ENCODE data around the gene ZDHHC1.

Gene ZDHHC1

DNA sequence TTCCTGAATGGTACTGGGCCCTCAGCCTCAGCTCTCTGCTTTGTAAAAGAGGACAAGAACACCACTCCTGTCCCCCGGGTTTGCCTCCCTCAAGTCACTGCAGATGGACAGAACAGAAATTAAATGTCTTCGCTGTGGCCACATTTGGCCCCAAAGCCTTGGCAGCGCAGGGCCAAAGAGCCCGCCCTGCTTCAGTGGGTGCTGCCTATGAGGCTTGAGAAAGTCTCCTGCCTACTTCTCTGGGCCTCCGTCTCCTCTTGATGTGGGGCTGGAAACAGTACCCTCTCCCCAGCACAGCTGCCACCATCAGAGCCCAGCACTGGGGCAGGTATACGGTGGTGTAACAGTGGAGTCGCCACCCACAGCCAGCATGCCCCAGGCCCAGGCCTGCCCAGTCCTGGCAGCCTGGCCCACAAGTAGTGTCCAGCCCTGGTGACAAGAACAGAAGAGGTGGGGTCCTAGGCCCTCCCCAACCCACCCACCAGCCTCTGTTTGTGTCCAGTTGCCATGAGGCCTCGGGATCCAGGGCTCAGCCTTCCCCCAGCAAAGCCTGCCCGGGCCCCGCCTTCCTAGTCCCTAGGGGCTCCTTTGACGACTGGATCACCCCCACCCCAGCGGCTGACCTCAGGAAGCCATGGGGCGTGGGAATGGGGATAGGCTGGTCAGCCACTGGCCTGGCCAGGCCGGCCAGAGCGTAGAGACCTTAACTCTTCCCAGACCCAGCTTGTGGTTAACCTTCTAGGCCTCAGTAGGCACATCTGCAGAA, 19.1 kb downstream of the ZDHHC1 start:
- TF ChIP-seq, protein P1, sequence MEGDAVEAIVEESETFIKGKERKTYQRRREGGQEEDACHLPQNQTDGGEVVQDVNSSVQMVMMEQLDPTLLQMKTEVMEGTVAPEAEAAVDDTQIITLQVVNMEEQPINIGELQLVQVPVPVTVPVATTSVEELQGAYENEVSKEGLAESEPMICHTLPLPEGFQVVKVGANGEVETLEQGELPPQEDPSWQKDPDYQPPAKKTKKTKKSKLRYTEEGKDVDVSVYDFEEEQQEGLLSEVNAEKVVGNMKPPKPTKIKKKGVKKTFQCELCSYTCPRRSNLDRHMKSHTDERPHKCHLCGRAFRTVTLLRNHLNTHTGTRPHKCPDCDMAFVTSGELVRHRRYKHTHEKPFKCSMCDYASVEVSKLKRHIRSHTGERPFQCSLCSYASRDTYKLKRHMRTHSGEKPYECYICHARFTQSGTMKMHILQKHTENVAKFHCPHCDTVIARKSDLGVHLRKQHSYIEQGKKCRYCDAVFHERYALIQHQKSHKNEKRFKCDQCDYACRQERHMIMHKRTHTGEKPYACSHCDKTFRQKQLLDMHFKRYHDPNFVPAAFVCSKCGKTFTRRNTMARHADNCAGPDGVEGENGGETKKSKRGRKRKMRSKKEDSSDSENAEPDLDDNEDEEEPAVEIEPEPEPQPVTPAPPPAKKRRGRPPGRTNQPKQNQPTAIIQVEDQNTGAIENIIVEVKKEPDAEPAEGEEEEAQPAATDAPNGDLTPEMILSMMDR (IDR thresholded peaks at IDR 0.05; ENCODE audit: borderline replicate concordance, insufficient read depth, low read depth, low read length) = no peak
- H3K4me3 ChIP-seq (ENCODE audit: low read depth, low read length) = no peak overlapping the region

DNA sequence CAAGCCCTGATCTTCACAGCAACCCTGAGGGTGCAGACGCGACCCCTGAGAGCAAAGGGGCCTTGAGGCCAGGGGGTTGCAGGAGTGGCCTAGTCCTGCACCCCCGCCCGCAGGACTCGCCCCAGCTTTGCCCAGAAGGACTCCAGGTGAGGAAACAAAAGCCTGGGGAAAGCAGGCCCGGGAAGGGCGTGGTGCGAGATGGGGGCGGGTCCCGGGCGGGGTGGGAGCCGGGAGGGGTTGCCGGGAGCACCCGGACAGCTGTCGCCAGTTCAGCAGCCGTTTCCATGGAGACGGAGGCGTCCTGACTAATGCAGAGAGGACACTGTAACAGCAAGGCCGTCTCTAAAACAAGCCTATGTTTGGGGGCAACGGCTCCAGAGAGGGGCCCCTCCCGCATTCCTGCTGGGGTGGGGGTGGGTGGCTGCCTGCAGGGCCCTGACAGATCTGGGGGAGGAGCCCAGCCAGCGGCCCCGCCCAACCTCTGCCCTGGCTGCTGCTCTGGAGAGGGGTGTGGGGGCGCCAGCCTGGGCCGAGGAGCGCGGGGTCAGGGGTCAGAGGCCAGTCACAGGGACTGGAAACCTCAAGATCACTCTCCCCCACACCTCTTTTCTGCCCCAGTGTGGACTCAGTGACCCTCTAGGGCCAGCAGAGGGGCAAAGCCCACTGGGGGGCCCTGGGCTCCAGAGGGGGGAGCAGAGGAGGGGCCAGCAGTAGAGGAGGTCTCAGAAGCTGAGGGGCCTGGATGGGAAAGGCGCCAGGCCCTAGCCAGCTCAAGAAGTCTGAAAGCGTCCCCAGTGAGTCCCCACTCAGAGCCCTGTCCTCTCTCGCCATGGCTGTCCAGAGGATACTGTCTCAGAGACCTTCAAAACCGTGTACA, 19.9 kb downstream of the ZDHHC1 start:
- TF ChIP-seq, protein P1 (IDR thresholded peaks at IDR 0.05; ENCODE audit: borderline replicate concordance, insufficient read depth, low read depth, low read length) = no peak
- H3K4me3 ChIP-seq (ENCODE audit: low read depth, low read length) = no peak overlapping the region

DNA sequence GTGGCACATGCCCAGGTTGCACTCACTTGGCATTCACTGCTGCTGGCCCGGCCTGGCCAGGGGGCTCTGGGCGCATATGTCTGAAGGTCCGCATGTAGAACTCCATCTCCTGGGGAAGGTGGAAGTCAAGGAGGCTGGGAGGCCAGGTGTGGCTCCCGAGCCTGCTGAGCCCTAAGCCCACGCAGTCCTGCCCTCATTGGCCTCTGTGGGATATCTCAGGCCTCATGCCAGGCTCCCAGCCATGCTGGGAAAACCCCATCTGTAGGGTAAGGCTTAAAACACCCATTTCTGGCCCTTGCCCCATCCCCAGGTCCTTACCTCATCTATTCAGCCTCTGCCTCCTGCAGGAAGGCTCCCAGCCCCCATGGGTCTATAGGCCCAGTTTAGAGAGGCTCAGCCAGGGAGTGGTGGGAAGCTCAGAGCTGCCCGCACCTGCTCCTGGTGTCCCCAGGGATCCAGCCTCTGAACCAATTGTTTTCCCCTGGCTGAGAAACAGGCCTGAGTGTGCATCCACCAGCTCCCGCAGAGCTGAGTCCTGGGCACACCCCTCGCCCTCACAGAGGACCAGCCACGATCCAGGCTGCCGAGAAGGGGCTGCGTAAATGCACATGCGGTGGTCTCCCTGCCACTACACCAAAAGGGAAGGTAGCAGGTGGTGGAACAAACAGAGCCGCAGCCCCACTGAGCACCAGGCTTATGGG, 20.7 kb downstream of the ZDHHC1 start:
- TF ChIP-seq, protein P1 (IDR thresholded peaks at IDR 0.05; ENCODE audit: borderline replicate concordance, insufficient read depth, low read depth, low read length) = no peak
- H3K4me3 ChIP-seq (ENCODE audit: low read depth, low read length) = no peak overlapping the region

DNA sequence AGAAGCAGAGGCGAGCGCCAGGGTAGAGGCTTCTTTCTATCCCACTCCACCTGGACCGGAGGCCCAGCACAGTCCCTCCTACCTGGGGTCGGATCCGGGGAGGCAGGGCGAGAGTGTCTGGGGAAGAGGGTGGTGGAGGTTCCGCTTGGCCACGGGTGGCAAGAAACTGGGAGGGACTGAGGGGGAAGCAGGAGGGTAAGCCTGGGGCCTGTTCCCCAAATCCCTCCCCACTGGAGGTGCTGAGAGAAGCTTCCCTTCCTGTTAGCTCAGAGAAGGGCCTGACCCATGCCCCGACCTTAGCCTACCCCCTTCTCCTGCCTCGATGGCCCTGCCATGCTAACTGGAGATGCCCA, 21.2 kb downstream of the ZDHHC1 start:
- TF ChIP-seq, protein P1 (IDR thresholded peaks at IDR 0.05; ENCODE audit: borderline replicate concordance, insufficient read depth, low read depth, low read length) = no peak
- H3K4me3 ChIP-seq (ENCODE audit: low read depth, low read length) = no peak overlapping the region

DNA sequence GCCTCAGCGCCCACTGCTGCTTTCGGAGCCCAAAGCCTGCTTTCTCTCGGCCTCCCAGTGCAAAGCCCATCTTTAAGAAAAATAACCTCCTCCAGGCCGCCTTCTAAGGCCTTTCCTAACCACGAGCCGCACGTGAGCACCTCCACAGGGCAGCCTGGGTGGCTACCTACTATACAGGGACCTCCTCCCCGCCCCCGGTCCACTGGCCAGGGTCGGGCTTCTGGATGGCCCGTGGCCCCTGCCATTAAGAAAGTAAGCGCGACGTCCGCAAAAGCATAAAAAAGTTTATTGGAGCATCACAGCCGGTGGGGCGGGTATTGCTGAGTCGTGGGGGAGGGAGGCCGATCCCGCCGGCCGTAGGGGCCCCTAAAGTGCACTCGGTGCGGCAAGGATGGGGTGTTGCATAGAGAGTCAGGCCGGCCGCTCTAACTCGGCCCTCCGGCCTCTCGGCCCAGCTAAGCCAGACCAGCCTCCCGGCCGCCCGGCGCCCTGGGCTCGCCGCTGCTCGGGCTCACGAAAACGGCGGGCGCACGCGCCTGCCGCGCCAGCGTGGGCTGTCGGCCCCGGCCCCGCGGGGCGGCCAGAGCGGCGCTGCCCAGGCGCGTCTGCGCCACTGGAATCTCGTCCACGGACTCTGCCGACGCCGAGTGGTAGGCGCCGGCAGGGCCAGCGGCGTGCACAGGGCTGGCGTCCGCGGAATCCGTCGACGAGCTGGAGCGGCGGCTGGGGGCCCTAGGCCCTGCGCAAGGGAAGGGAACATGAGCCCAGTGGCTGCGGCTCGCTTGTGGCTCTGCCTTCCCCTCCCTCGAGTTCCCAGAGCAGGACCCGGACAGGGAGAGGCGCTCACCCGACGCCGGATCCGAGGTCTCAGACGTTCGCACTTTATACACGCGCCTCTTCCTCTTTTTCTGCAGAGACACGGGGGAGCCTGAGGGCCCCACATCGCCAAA, 21.8 kb downstream of the ZDHHC1 start:
- TF ChIP-seq, protein P1 (IDR thresholded peaks at IDR 0.05; ENCODE audit: borderline replicate concordance, insufficient read depth, low read depth, low read length) = no peak
- no peak overlapping the region for H3K4me3 ChIP-seq (ENCODE audit: low read depth, low read length)

DNA sequence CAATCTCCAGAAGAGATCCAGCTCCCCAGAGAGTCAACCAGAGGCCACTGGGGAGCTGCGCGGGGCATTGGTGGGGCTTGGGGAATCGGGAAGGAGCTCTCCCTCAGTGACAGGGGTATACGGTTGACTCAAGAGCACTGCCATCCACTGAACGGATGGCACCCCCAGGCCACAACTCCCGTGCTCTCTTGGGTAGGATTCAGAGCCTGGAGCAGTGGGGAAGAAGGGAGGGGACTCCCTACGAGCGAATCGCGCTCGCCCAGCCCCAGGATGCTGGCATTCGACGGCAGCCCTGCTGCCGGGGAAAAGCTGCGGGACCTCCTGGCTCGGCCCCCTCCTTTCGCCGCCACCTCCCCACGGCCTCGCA, 22.5 kb downstream of the ZDHHC1 start:
- TF ChIP-seq, protein P1 (IDR thresholded peaks at IDR 0.05; ENCODE audit: borderline replicate concordance, insufficient read depth, low read depth, low read length) = no peak
- no peak overlapping the region for H3K4me3 ChIP-seq (ENCODE audit: low read depth, low read length)
